Right atrium auricular region (tissue), 2 donors: ENCODE data around the gene CTPS2. TPM values are rescaled to one million over a fixed set of nuclear protein-coding genes. Genes with fewer than 3 reads are reported as not detected.

ENCODE experiments used
- DNase-seq: peaks from one replicate; pipeline ENCODE4 v3.0.0-alpha.2; 2019; ENCODE audit warnings: low spot score
- H3K27ac ChIP-seq, 2 donors: fragments of 200-600 bp; sonication (generic); 1 replicate in 1 of 2; 2 replicates in 1 of 2; pipeline ENCODE4 v1.5.1; 2016 to 2019
- H3K27me3 ChIP-seq, 2 donors: fragments of 200-600 bp; sonication (generic); one replicate each; pipeline versions ENCODE4 v1.5.1 to v1.6.0; 2017 to 2019
- H3K36me3 ChIP-seq: fragments of 200-600 bp; sonication (generic); one replicate; pipeline ENCODE4 v1.5.1; 2016
- H3K4me1 ChIP-seq, 2 donors: fragments of 200-600 bp; sonication (generic); one replicate each; pipeline versions ENCODE4 v1.5.1 to v1.6.0; 2017 to 2019
- H3K4me3 ChIP-seq, 2 donors: fragments of 200-600 bp; sonication (generic); 1 replicate in 1 of 2; 2 replicates in 1 of 2; pipeline ENCODE4 v1.5.1; 2017 to 2019; ENCODE audit warnings: mild to moderate bottlenecking in 1 of 2, moderate library complexity in 1 of 2
- H3K9me3 ChIP-seq, 2 donors: fragments of 200-600 bp; sonication (generic); one replicate each; pipeline ENCODE4 v1.5.1; 2019
- total RNA-seq, 2 donors: library from RNA; depleted of rRNA; stranded (reverse); fragments of >200 nt; gene quantifications; one replicate each; pipeline ENCODE4 v1.1.0, GENCODE V29; 2016
- TF ChIP-seq, protein P1 (sequence below), 2 donors: fragments of 200-600 bp; sonication (generic); IDR thresholded peaks; one replicate each; pipeline ENCODE4 v1.5.1; 2019; ENCODE audit warnings: antibody characterized with exemption in 2 of 2

CTPS2 gene
- total RNA-seq, 2 donors from 2014 or later: 4.4 to 4.8 TPM

DNA sequence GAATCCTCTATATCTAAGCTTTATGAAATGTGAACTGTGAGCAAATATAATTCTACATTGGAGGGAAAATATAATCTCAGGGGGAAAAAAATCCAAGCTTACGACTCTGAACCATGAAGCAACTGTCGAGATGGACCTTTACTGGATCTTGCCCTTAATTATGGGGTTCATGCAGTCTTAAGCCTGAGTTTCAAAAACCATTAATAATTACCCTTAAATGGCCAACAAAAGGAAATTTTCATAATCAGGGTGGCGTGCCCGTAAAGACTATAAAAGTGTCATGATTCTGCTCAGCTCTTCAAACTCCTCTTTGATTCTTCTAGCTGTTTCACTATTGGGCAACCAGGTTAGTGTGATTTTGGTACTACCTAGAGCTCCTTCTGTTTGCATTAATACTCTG, 62.6 kb downstream of the CTPS2 start, which contains the start of gene S100G:
TSS of gene S100G (plus strand) at position 301 of the 400 bp plus-strand sequence. CDS start 849 bp downstream, outside the sequence.
- no peaks in the 10 kb centered on the region for H3K9me3 ChIP-seq
- H3K4me1 ChIP-seq: no peaks in the 10 kb centered on the region
- no peak within 1 kb of the TSS for H3K4me3 ChIP-seq
- TF ChIP-seq, protein P1, sequence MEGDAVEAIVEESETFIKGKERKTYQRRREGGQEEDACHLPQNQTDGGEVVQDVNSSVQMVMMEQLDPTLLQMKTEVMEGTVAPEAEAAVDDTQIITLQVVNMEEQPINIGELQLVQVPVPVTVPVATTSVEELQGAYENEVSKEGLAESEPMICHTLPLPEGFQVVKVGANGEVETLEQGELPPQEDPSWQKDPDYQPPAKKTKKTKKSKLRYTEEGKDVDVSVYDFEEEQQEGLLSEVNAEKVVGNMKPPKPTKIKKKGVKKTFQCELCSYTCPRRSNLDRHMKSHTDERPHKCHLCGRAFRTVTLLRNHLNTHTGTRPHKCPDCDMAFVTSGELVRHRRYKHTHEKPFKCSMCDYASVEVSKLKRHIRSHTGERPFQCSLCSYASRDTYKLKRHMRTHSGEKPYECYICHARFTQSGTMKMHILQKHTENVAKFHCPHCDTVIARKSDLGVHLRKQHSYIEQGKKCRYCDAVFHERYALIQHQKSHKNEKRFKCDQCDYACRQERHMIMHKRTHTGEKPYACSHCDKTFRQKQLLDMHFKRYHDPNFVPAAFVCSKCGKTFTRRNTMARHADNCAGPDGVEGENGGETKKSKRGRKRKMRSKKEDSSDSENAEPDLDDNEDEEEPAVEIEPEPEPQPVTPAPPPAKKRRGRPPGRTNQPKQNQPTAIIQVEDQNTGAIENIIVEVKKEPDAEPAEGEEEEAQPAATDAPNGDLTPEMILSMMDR (IDR thresholded peaks at IDR 0.05): no peak
- H3K27me3 ChIP-seq: no peaks in the 10 kb centered on the region
- no peak within 1 kb of the TSS for H3K27ac ChIP-seq
- no peaks in the 10 kb centered on the region for H3K36me3 ChIP-seq
- no peak for DNase-seq

DNA sequence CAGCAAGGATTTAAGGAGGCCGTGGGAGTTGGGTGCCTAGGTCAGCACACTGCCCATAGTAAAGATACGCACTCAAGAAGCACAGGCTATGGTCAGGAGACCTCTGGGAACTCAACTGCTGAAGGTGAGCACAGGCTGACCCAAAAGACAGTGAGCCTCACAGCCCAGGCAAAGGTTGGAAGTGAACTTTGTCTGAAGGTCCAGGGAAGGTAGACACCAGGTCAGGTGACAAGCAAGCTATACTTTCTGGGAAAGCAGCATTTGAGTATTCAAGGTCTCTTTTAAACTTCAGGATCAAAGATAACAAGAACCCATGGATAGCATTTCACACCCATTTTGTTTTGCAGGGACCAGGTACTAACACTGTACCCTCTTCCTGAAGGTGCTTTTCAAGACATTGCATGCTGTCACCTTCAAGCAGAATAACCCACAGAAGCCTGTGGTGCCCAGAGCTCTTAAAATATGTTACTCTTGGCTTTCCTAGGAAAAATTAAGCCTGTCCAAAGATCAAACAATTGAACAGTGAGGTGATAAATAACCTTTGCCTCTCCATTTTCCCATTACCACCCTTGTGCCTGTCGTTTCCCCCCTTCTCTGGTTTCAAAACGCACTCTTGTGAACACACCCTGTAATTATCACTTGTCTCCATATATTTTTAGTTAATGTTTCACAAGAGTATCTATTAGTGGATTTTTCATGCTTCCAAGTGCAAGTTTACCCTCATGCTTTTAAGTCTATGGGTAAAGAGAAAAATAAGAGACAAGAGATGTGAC, 65.9 kb downstream of the CTPS2 start:
- no peak for DNase-seq
- Histone ChIP-seq H3K27ac (no peak overlapping the region), H3K9me3 (no peaks in the 10 kb centered on the region), H3K36me3 (no peaks in the 10 kb centered on the region), H3K4me1 (no peaks in the 10 kb centered on the region), H3K4me3 (no peak overlapping the region), H3K27me3 (no peaks in the 10 kb centered on the region)
- TF ChIP-seq, protein P1 (IDR thresholded peaks at IDR 0.05): no peak

DNA sequence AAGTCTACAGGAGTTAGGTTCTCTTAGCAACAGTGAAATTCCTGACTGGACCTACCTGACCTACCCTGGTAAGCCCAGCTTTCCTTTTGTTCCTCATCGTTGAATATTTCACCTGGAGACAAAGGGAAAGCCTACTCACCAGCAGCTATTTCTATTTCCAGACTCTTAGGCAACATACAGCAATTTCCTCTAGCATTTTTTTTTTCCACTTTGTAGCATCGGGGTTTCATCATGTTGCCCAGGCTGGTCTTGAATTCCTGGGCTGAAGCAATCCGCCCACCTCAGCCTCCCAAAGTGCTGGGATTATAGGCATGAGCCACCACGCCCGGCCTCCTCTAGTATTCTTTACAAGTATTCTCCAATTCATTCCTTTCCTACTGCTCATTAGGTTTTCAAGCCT, 69.3 kb downstream of the CTPS2 start:
- Histone ChIP-seq H3K9me3 (no peaks in the 10 kb centered on the region), H3K36me3 (no peaks in the 10 kb centered on the region), H3K27me3 (no peaks in the 10 kb centered on the region), H3K4me1 (no peaks in the 10 kb centered on the region), H3K27ac (no peak overlapping the region), H3K4me3 (no peak overlapping the region)
- DNase-seq: no peak
- TF ChIP-seq, protein P1 (IDR thresholded peaks at IDR 0.05): no peak

DNA sequence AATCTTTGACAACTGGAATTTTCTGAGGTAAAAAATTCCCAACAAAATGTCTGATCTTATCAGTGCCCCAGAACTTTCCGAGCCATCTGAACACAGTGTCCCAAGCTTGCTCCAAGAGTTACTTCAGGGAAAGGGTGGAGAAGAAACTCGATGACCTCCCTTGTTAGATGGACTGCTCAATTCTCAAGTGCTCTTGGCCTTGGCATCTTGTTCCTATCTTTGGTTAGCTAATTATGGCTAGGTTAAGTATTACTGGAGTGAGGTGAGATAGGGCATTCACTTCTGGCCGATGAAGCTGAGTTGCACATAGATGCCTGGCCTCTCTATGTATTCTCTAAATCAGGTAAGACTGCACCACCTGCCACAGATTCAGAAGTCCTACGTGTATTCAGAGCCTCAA, 71.6 kb downstream of the CTPS2 start:
- no peaks in the 10 kb centered on the region for H3K4me1 ChIP-seq
- no peaks in the 10 kb centered on the region for H3K27me3 ChIP-seq
- H3K4me3 ChIP-seq: no peak overlapping the region
- TF ChIP-seq, protein P1 (IDR thresholded peaks at IDR 0.05): no peak
- peaks cover 0 to 2% of the 10 kb centered on the region in 2 donors for H3K9me3 ChIP-seq
- no peaks in the 10 kb centered on the region for H3K36me3 ChIP-seq
- DNase-seq: no peak
- H3K27ac ChIP-seq: no peak overlapping the region

DNA sequence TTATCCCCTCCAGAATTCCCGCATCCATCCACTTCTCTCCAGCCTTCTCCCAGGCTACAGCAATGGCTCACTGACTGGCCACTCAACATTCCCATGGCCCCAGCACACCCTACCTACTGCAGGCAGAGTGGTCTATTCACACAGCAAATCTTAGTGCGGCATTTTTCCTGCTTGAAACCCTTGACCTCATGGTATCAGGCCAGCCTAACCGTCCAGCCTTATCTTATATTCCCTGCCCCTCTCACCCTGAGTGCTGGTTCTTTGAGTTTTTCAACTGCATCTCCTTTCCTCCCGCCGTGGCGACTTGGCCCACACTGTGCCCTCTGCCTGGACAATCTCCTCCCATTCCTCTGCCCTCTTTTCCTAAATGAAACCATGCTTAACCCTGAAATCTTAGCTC, 72.5 kb downstream of the CTPS2 start:
- Histone ChIP-seq H3K27ac (no peak overlapping the region), H3K9me3 (peaks cover 0 to 5% of the 10 kb centered on the region in 2 donors), H3K27me3 (no peaks in the 10 kb centered on the region), H3K4me3 (no peak overlapping the region), H3K4me1 (no peaks in the 10 kb centered on the region), H3K36me3 (no peaks in the 10 kb centered on the region)
- TF ChIP-seq, protein P1 (IDR thresholded peaks at IDR 0.05): no peak
- DNase-seq: no peak
